DND-41 (cell line): ENCODE measurements around the gene RADIL.
"Not testable (repeated sequence)": the region's sequence is repeated elsewhere in the genome, so short reads cannot be mapped to it uniquely, and the experiment has no call there.

Experiments used
- EZH2 ChIP-seq: IDR thresholded peaks from 3 replicates; pipeline ENCODE4 v1.6.1; 2012; ENCODE audit warnings: borderline replicate concordance, low read depth, mild to moderate bottlenecking, moderate library complexity, low read length, inconsistent platforms; ENCODE audit not compliant: severe bottlenecking
- TF ChIP-seq, protein P1 (sequence below): IDR thresholded peaks from 2 replicates; pipeline ENCODE4 v1.5.1; 2012; ENCODE audit warnings: borderline replicate concordance, low read length, moderate library complexity, mild to moderate bottlenecking; ENCODE audit not compliant: poor library complexity, severe bottlenecking; ENCODE audit errors: extremely low read depth

- TF ChIP-seq, protein P1, sequence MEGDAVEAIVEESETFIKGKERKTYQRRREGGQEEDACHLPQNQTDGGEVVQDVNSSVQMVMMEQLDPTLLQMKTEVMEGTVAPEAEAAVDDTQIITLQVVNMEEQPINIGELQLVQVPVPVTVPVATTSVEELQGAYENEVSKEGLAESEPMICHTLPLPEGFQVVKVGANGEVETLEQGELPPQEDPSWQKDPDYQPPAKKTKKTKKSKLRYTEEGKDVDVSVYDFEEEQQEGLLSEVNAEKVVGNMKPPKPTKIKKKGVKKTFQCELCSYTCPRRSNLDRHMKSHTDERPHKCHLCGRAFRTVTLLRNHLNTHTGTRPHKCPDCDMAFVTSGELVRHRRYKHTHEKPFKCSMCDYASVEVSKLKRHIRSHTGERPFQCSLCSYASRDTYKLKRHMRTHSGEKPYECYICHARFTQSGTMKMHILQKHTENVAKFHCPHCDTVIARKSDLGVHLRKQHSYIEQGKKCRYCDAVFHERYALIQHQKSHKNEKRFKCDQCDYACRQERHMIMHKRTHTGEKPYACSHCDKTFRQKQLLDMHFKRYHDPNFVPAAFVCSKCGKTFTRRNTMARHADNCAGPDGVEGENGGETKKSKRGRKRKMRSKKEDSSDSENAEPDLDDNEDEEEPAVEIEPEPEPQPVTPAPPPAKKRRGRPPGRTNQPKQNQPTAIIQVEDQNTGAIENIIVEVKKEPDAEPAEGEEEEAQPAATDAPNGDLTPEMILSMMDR: not testable (repeated sequence)
- not testable (repeated sequence) for TF ChIP-seq EZH2
Observed at GRCh38 chr7:4893188-4893587, 9.7 kb upstream of the RADIL start.
